A549 treated with ZK216348 at 1 μM for 4 hours (cell line): ENCODE measurements around the gene C18orf32. TPM values are rescaled to one million over a fixed set of nuclear protein-coding genes. Genes with fewer than 3 reads are reported as not detected.

ENCODE experiments used
- total RNA-seq: library from RNA; stranded (reverse); fragments of 200-300 nt; extraction: Qiagen RNA extraction; gene quantifications from 5 replicates; pipeline ENCODE4 v1.2.3, GENCODE V29; 2022; ENCODE audit warnings: low read depth

C18orf32 gene
- total RNA-seq = 11.5 to 22.0 TPM (median 21.6 TPM) in 5 replicates

DNA sequence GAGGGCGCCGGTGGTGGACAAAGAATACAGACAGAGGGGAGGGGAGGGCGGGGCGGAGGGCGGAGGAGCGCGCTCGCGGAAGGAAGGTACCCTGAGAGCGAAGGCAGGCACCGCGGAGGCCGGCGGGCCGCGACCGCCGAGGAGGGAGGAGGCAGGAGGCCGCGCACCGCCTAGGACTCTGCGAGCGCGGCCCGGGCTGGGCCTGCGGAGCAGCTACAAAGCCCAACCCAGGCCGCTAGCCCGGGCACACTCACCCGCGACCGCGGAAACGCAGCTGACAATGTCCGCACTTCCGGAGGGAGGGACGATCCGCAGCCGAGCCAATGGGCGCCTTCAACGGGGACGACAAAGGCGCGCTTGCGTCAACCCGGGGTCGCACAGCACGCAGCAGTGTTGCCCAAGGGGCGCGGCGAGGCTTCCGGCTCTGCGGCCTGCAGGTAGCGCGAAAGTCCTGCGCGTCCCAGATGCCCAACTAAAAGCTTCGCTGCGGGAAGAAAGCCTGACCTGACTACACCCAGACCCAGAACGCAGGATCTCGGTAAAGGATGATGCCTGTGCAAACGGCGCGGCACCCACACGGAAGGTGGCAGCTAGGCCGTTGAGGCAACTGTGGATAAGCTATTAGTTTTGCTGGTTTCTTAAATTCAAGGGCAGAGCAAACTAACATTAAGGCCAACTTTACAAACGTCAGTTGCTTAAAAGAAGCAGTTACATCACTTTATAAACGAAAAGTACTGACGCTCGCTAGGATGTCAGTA lies at the start of gene C18orf32:
Gene C18orf32 (minus strand): TSS at position 282 of the 758 bp plus-strand sequence. CDS start 3,486 bp downstream, outside the sequence.

DNA sequence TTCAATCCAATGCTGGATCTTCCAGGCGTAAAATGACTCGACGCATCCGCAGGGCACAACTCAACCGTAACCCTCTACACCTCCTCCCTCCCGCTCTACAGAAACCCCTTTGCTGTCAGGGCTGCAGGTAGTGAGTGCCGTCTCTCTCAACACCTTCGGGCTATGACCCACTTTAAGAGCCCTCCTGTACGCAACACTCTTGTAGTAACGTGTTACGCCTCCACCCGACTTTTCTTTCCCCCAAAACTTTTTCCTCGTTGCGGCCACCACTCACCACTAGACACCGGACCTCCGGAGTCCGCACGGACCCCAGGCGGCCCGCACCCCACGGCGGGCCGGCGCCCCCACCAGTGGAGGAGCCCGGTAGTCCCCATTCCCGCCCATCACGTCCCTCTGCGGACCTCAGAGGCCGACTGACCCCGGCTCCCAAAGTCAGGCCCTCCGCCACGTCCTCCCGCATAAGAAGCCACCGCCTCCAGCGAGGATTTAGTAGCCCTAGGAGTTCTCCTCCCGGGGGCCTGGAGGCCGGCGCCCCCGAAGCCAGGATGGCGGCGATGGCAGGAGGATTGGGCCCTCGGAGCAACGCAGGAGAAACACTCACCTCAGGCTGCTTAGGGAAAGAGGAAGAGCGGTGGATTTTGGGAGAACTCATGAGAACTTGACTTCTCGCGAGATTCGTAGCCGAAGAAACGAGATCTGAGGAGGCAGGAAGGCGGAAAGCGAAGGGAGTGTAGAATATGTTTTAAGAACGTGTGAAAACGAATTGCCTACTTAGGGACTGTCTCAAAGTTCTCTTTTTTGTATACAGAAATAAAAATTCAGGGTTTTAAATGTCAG lies 5.0 kb upstream of the C18orf32 start, which contains the start of gene RPL17:
Gene RPL17 (minus strand): TSS at position 609 of the 837 bp plus-strand sequence.

Other genes starting within 250 kb of the C18orf32 start
- 10.1 to 16.6 TPM (median 11.6 TPM) in 5 replicates for gene DYM, start 26.6 kb downstream of the C18orf32 start, total RNA-seq
- gene RPL17, start 5.2 kb upstream of the C18orf32 start, total RNA-seq = 1,418 to 2,452 TPM (median 1,529 TPM) in 5 replicates
- 0.09 to 0.38 TPM (median 0.32 TPM) in 5 replicates for gene LIPG, start 74.8 kb upstream of the C18orf32 start, total RNA-seq